Activated CD4-positive, CD25-positive, alpha-beta regulatory T cell treated with anti-CD3 and anti-CD28 coated beads, Interleukin-2, amount 50 U/mL, for 72 hours (primary cell): ENCODE results near the gene FAM53B.

ENCODE experiments used
- DNase-seq: peaks from one replicate; pipeline ENCODE4 v3.0.0; 2021

Gene FAM53B

DNA sequence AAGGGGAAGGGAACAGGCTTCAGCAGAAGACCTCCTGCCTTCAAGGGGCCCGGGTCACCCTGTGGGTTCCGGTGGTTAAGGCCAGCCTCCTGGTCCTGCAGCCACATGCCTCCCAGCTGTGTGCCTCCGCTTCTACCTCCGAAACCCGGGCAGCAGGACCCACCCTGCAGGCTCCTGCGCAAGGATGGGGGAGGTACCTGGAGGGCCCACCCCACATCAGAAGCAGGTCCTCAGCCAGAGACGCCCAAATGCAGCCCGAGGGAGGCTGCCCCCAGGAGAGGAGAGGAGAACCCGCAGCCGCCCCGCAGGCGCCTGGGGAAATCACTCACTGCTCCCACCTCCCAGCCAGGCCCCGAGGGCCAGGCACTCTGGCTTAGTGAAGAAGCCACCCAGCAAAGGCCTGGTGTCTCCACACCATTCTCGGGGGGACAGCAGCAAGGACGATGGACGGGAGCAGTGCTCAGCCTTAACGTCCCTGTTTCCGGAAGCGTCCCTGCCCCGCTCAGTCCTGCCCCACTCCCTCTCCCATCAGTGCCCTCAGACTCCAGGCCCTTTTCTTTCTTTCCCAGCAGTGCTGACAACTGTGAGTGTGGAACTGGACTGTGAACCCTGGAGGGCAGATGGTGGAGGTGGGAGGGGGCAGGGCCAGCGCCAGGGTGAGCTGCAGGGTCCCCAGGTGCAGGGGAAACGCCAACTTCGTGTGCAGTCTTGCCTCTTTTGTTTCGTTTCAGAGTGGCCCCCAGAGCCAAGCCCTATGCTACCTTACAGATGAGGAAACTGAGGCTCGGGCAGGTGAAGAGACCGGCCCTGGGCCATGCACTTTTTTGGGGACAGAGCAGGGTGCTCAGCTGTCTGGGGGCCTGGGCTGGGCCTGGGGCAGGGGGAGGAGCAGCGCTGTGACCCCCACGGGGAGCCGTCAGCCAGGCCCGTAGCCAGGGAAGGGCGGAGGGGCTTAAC, 138.0 kb downstream of the FAM53B start:
- no peak for DNase-seq

GRCh38 chr10:124605481-124605855, 138.7 kb downstream of the FAM53B start:
- DNase-seq, result no peak

- no peak for DNase-seq
Observed at GRCh38 chr10:124605001-124605370, 139.2 kb downstream of the FAM53B start.

GRCh38 chr10:124604214-124605000, 139.8 kb downstream of the FAM53B start:
- no peak for DNase-seq

DNA sequence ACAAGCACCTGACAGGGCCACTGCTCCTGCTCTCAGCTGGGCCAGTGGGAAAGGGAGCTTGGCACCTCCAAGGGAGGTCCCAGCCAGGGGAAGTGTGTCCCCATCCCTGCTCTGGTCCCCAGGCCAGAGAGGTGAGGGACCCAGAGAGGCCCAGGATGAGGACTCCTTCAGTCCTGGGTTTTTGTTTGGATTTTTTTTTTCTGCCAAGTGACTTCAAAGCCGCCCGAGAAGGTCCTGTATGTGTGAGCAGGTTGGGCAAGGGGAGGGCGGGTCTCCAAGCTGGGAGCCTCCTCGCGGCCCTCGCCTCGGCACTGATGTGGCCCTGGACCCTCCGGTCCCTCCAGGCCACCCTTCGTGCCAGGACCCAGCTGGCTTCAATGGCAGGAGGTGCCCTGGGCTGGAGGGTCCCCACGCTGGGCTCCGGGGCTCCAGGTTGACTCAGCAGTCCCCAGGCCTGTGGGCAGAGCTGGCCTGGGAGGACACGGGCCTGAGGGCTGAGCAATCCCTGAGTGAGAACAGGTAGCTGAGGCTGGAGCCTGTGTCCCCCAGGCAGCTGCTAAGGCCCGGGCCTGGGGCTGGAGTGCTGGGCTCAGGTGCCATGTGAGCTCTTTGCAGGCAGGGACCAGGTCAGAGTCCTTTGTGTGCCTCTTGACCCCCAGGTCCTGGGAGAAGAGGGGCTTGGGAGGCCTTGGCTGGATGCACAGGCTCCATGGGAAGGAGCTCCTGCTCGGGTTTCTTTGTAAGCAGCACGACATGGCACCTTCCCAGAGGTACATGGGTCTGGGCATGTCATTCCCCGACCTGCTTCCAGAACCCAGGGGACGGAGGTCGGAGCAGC, 140.6 kb downstream of the FAM53B start:
- no peak for DNase-seq

- no peak for DNase-seq
Observed at GRCh38 chr10:124602646-124603365, 141.4 kb downstream of the FAM53B start.

- DNase-seq, result no peak
Observed at GRCh38 chr10:124602121-124602561, 142.0 kb downstream of the FAM53B start.

DNA sequence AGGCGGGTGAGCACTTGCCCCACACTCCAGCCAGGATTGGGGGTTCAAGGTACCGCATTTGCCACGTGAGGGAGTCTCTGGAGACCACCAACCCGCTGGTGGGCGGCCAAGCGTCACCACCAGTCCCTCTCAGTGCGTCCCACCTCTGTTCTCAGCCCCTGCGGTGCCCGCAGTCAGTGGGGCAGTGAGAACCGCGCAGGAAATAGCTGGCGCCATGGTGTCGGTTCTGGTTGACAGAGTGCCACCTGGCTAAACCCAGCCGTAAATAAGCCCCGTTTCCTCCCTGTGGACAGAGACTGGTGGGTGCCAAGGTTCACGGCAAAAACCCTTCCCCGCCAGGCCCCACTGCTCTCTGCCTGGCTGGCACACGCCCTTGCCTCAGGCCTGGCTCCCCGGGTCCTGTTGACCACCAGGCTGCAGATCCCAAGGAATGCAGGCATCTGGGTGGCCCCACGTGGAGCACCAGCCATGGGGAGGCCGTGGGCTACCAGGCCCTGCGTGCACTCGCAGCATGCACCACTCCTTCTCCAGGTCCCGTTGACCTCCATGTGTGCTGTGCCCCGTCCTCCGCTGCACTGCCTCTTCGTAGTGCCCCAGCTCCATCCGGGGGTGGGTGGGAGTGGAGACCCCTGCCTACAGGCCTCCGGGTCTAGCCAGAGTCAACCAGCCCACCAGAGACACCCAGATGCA, 142.6 kb downstream of the FAM53B start:
- DNase-seq, result no peak

- DNase-seq, result no peak
Observed at GRCh38 chr10:124601016-124601415, 143.2 kb downstream of the FAM53B start.

- no peak for DNase-seq
Observed at GRCh38 chr10:124600051-124600880, 143.9 kb downstream of the FAM53B start.

GRCh38 chr10:124599588-124600050, 144.6 kb downstream of the FAM53B start:
- no peak for DNase-seq

DNA sequence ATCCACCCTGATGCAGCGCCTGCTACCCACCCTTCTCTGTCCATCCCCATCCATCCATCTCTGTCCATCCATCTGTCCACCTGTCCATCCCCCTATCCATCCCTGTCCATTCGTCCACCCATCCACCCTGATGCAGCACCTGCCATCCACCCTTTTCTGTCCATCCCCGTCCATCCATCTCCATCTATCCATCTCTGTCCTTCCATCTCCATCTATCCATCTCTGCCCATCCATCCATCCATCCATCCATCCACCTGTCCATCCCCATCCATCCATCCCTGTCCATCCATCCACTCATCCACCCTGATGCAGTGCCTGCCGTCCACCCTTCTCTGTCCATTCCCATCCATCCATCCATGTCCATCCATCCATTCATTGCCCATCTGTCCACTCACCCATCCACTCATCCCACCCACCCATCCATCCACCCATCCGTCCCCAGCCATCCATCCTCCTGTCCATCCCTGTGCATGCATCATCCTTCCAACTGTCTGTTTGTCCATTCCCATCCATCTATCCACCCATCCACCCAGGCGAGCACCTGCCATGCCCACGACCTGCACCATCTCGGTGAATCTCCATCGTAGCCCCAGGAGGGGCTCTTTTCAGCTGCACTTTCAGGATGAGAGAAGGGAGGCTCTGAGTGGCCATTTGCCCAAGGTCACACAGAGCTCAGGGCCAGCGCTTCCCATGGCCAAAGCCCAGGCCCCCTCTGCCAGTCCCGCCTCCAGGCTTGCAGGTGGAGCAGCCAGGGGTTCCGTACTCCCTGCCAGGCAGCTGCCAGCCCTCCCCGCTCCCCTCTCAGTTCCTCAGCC, 145.2 kb downstream of the FAM53B start:
- DNase-seq, result no peak

DNA sequence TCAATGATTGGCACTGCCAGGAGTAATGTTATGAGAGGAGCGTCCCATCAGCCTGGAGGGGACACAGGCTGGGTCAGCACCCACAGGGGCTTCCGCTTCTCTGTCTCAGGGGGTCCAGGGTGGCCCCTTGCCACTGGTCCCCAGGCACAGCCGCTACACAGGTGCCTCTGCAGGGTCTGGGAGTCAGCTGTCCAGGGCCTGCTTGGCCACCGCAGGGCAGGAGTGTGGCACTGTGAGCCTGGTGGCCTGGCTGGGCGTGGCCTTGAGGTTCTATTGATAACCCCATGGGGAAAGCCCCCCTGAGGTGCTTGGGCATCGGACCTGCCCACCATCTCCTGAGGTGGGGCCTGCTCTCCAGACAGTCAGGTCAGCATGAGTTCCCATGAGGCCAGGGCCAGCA, 146.0 kb downstream of the FAM53B start:
- no peak for DNase-seq

GRCh38 chr10:124597846-124598165, 146.4 kb downstream of the FAM53B start:
- no peak for DNase-seq

GRCh38 chr10:124596962-124597845, 147.0 kb downstream of the FAM53B start:
- no peak for DNase-seq

- no peak for DNase-seq
Observed at GRCh38 chr10:124596116-124596785, 147.9 kb downstream of the FAM53B start.

GRCh38 chr10:124595143-124595883, 148.9 kb downstream of the FAM53B start:
- DNase-seq, result no peak
